H1 (cell line): Measurements from ENCODE around the gene CHST13. TPM values are rescaled to one million over a fixed set of nuclear protein-coding genes. Genes with fewer than 3 reads are reported as not detected.

Experiments
- CTCF ChIA-PET: fragments of 300-600 bp; sonication (Branson Sonifier 250); formaldehyde crosslinking; loops from one replicate; lab custom pipeline; 2021; ENCODE audit not compliant: partially characterized antibody; lab: Charles Lee
- POLR2A ChIA-PET: fragments of 300-600 bp; sonication (Branson Sonifier 250); formaldehyde crosslinking; loops from one replicate; lab custom pipeline; 2021; ENCODE audit warnings: inconsistent platforms; ENCODE audit not compliant: partially characterized antibody; lab: Charles Lee
- DNase-seq, 2 experiments: peaks; one replicate each; pipeline versions ENCODE4 v3.0.0 to v3.0.0-alpha.2; 2010 to 2022; ENCODE audit warnings: low spot score in 2 of 2, low read depth in 1 of 2, mixed read lengths in 1 of 2
- FAIRE-seq: peaks from 2 replicates; lab custom pipeline; 2011; peaks lifted over from hg19 to GRCh38; lab: Jason Lieb, UNC
- H2AFZ ChIP-seq: 2 replicates; pipeline ENCODE4 v1.8.1; 2012; ENCODE audit warnings: low read length, inconsistent platforms
- H2AK5ac ChIP-seq: 2 replicates; pipeline ENCODE4 v1.6.1; 2013; ENCODE audit warnings: low read depth, low read length
- H2BK120ac ChIP-seq: replicated peaks from 2 replicates; pipeline ENCODE3; 2013; ENCODE audit warnings: low read depth, low read length, inconsistent platforms
- H2BK12ac ChIP-seq: 2 replicates; pipeline ENCODE4 v1.6.1; 2013; ENCODE audit warnings: low read depth, low read length
- H2BK15ac ChIP-seq: 2 replicates; pipeline ENCODE4 v1.6.1; 2013; ENCODE audit warnings: low read length
- H2BK20ac ChIP-seq: 2 replicates; pipeline ENCODE4 v1.6.1; 2013; ENCODE audit warnings: low read length
- H2BK5ac ChIP-seq: 2 replicates; pipeline ENCODE4 v1.6.1; 2013; ENCODE audit warnings: low read depth, low read length
- H3K14ac ChIP-seq: 2 replicates; pipeline ENCODE4 v1.6.1; 2013; ENCODE audit warnings: inconsistent platforms; ENCODE audit not compliant: insufficient read length
- H3K18ac ChIP-seq: 2 replicates; pipeline ENCODE4 v1.6.1; 2013; ENCODE audit warnings: low read length; ENCODE audit errors: extremely low read depth
- H3K23ac ChIP-seq: 2 replicates; pipeline ENCODE4 v1.6.1; 2013; ENCODE audit warnings: inconsistent platforms; ENCODE audit not compliant: insufficient read length
- H3K23me2 ChIP-seq: 2 replicates; pipeline ENCODE4 v1.6.1; 2013; ENCODE audit warnings: low read depth, low read length
- H3K27ac ChIP-seq: 2 replicates; pipeline ENCODE4 v1.6.1; 2011; ENCODE audit warnings: low read depth, low read length, inconsistent platforms
- H3K27me3 ChIP-seq, 4 experiments: replicated peaks in 1 of 4; 1 replicate in 1 of 4; 2 replicates in 3 of 4; pipeline versions ENCODE4 v1.6.1 to v1.8.1; 2011 to 2013; ENCODE audit warnings: low read length in 3 of 4, mild to moderate bottlenecking in 3 of 4, inconsistent platforms in 2 of 4, mixed read lengths in 2 of 4, moderate library complexity in 1 of 4; ENCODE audit not compliant: control insufficient read depth in 3 of 4, insufficient read depth in 3 of 4; ENCODE audit errors: extremely low read depth in 1 of 4
- H3K36me3 ChIP-seq, 4 experiments: 2 replicates each; pipeline versions ENCODE4 v1.6.1 to v1.8.1; 2011 to 2013; ENCODE audit warnings: mild to moderate bottlenecking in 4 of 4, low read length in 3 of 4, moderate library complexity in 2 of 4, control low read depth in 1 of 4, inconsistent platforms in 1 of 4; ENCODE audit not compliant: insufficient read depth in 4 of 4, control insufficient read depth in 2 of 4
- H3K4ac ChIP-seq: replicated peaks from 2 replicates; pipeline ENCODE3; 2013; ENCODE audit warnings: low read length, low read depth, mixed read lengths, inconsistent platforms; ENCODE audit not compliant: insufficient read length
- H3K4me1 ChIP-seq, 4 experiments: replicated peaks in 1 of 4; 1 replicate in 1 of 4; 2 replicates in 3 of 4; pipeline versions ENCODE4 v1.6.1 to v1.8.1; 2011 to 2013; ENCODE audit warnings: low read length in 3 of 4, inconsistent platforms in 2 of 4, mixed read lengths in 1 of 4; ENCODE audit not compliant: insufficient read depth in 4 of 4, control insufficient read depth in 3 of 4
- H3K4me2 ChIP-seq, 2 experiments: 2 replicates each; pipeline versions ENCODE4 v1.6.1 to v1.8.1; 2011 to 2013; ENCODE audit warnings: low read depth in 2 of 2, low read length in 2 of 2, control low read depth in 1 of 2, inconsistent platforms in 1 of 2, mild to moderate bottlenecking in 1 of 2; ENCODE audit not compliant: insufficient read depth in 1 of 2
- H3K4me3 ChIP-seq, 4 experiments: fragments of 200-600, 300-600 bp in 1 of 4; sonication (generic), shearing (Covaris generic), sonication (Bioruptor Twin) in 1 of 4; 2 replicates each; pipeline versions ENCODE4 v1.5.1 to v1.8.1; 2011 to 2016; ENCODE audit warnings: low read length in 4 of 4, low read depth in 3 of 4, control low read depth in 2 of 4, inconsistent platforms in 2 of 4, mild to moderate bottlenecking in 2 of 4, mixed read lengths in 1 of 4, moderate library complexity in 1 of 4; ENCODE audit not compliant: insufficient read depth in 2 of 4; ENCODE audit errors: extremely low read depth in 1 of 4
- H3K56ac ChIP-seq: replicated peaks from 2 replicates; pipeline ENCODE3; 2013; ENCODE audit warnings: low read depth, mild to moderate bottlenecking, mixed read lengths, low read length, inconsistent platforms; ENCODE audit not compliant: insufficient read length
- H3K79me1 ChIP-seq: 2 replicates; pipeline ENCODE4 v1.6.1; 2013; ENCODE audit warnings: low read depth, low read length, control low read depth
- H3K79me2 ChIP-seq, 2 experiments: 2 replicates each; pipeline versions ENCODE4 v1.6.1 to v1.8.1; 2012 to 2013; ENCODE audit warnings: low read length in 2 of 2, mild to moderate bottlenecking in 2 of 2, inconsistent platforms in 1 of 2; ENCODE audit not compliant: insufficient read depth in 2 of 2, control insufficient read depth in 1 of 2
- H3K9ac ChIP-seq, 4 experiments: replicated peaks in 1 of 4; 1 replicate in 1 of 4; 2 replicates in 3 of 4; pipeline versions ENCODE4 v1.6.1 to v1.8.1; 2011 to 2013; ENCODE audit warnings: low read depth in 3 of 4, low read length in 3 of 4, control low read depth in 2 of 4, mild to moderate bottlenecking in 2 of 4, moderate library complexity in 2 of 4, inconsistent platforms in 1 of 4; ENCODE audit errors: extremely low read depth in 1 of 4
- H3K9me3 ChIP-seq, 2 experiments: 2 replicates each; pipeline versions ENCODE4 v1.6.1 to v1.8.1; 2012 to 2013; ENCODE audit warnings: mild to moderate bottlenecking in 2 of 2, moderate library complexity in 2 of 2, control low read depth in 1 of 2, inconsistent platforms in 1 of 2, low read depth in 1 of 2, low read length in 1 of 2, mixed read lengths in 1 of 2; ENCODE audit not compliant: insufficient read depth in 2 of 2
- H4K20me1 ChIP-seq, 2 experiments: replicated peaks in 1 of 2; 2 replicates each; pipeline versions ENCODE3 to v1.8.1; 2011 to 2013; ENCODE audit warnings: inconsistent platforms in 2 of 2, low read length in 2 of 2, mild to moderate bottlenecking in 1 of 2; ENCODE audit not compliant: insufficient read depth in 2 of 2, control insufficient read depth in 1 of 2
- H4K5ac ChIP-seq: 2 replicates; pipeline ENCODE4 v1.6.1; 2013; ENCODE audit warnings: low read length, low read depth, mixed read lengths, inconsistent platforms; ENCODE audit not compliant: insufficient read length
- H4K8ac ChIP-seq: 2 replicates; pipeline ENCODE4 v1.8.0; 2013; ENCODE audit warnings: mild to moderate bottlenecking, moderate library complexity, low read length, inconsistent platforms; ENCODE audit not compliant: insufficient read depth; ENCODE audit errors: extremely low read depth
- H4K91ac ChIP-seq: replicated peaks from 2 replicates; pipeline ENCODE3; 2013; ENCODE audit warnings: low read length, mixed read lengths, inconsistent platforms; ENCODE audit not compliant: insufficient read length
- EZH2 ChIP-seq: fragments of 200-600 bp; sonication (generic); IDR thresholded peaks from 2 replicates; pipeline ENCODE4 v1.7.1; 2012; ENCODE audit warnings: low read depth, mild to moderate bottlenecking, moderate library complexity, low read length, inconsistent platforms; ENCODE audit not compliant: severe bottlenecking
- PHF8 ChIP-seq: fragments of 200-600 bp; sonication (generic); conservative IDR thresholded peaks from 2 replicates; pipeline ENCODE4 v1.7.1; 2012; ENCODE audit warnings: low read depth, mild to moderate bottlenecking, inconsistent platforms, low read length, moderate library complexity
- SUZ12 ChIP-seq: fragments of 200-600 bp; sonication (generic); IDR thresholded peaks from 2 replicates; pipeline ENCODE4 v1.6.1; 2012; ENCODE audit warnings: mild to moderate bottlenecking, inconsistent platforms, low read length, moderate library complexity, mixed read lengths
- TAF7 ChIP-seq: optimal IDR thresholded peaks from 2 replicates; pipeline ENCODE3; 2011; ENCODE audit warnings: low read depth, mild to moderate bottlenecking, inconsistent platforms, low read length, moderate library complexity, borderline replicate concordance
- USF2 ChIP-seq: IDR thresholded peaks from 2 replicates; pipeline ENCODE4 v1.6.1; 2011; ENCODE audit warnings: low read length, improper control_type of control experiment
- WGBS, 2 experiments: shearing (Covaris generic) in 1 of 2; methylation state at CpG; one replicate each; pipeline versions ENCODE4 v1.1.6 to v1.1.7; 2013 to 2015; ENCODE audit warnings: low lambda C conversion rate in 2 of 2, mixed read lengths in 2 of 2, inconsistent platforms in 1 of 2, low coverage in 1 of 2, missing lambda C conversion rate in 1 of 2; ENCODE audit not compliant: insufficient replicate concordance in 2 of 2, insufficient coverage in 1 of 2, insufficient read length in 1 of 2; ENCODE audit errors: extremely low coverage in 1 of 2, missing lambda C conversion rate in 1 of 2; 5-methylcytosine and 5-hydroxymethylcytosine counted together
- polyA plus RNA-seq, 7 experiments: library from polyadenylated mRNA; depleted of rRNA in 3 of 7; stranded (reverse) in 5 of 7; unstranded in 2 of 7; fragments of >200 nt in 5 of 7; fragments of 200-250 nt in 2 of 7; gene quantifications; 1 replicate in 5 of 7; 2 replicates in 1 of 7; 4 replicates in 1 of 7; pipeline versions ENCODE4 v1.2.1 to v1.2.3, GENCODE V29; 2011 to 2013; ENCODE audit warnings: missing spikeins in 2 of 7, mixed read lengths in 2 of 7
- total RNA-seq: library from RNA; stranded (reverse); fragmentation: NEBNext Ultra II Directional; extraction: Animal tissue kit (Norgen Biotek cat#: 25700); gene quantifications from 2 replicates; pipeline ENCODE4 v1.2.1, GENCODE V29; 2021

Gene CHST13
- total and polyA plus RNA-seq, 2 of the 8 experiments (the other 6 are each of a cell fraction or from before 2014, with no cell fraction given) = 5.4 to 11.7 TPM

DNA sequence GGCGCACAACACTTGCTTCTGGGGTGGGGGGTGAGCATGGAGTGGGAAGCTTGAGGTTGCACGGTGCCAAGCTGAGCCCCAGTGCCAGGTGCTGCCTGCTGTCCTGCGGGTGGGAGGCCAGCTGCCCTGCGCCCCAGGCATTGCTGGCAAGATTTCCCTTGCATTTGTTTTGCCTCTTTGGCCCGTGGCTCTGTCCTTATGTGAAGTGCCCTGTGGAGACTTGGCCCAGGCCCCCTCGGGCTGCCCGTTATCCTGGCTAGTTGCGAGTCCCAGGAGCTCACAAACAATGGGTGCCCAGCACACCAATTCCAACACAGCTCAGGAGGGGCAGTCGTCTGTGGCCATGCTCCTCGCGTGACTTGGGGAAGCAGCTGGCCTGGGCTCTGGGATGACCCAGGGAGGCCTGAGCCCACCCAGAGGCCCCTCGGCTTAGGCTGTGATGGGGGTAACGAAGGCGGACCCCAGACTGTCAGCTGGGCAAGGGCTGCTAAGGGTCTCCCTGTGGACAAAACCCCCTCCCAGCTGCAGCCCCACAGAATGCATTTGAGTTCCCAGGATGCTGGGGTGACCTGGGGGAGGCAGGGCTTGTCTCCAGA, 28.8 kb downstream of the CHST13 start:
- H3K23me2 ChIP-seq = peaks cover 7% of the 10 kb centered on the region; the same call in 1 of the 2 replicates
- WGBS, 2 experiments = 95% methylated on average over 11 of the region's 14 CpGs; no CpG with 5 or more reads in 1 of the 2 experiments
- no peak overlapping the region for H2BK5ac ChIP-seq
- no peak overlapping the region for H2AK5ac ChIP-seq
- no peak overlapping the region for H3K4me2 ChIP-seq
- no peak overlapping the region for H3K4me3 ChIP-seq
- TF ChIP-seq USF2 = no peak
- TF ChIP-seq TAF7 = no peak
- no peak for TF ChIP-seq SUZ12
- TF ChIP-seq PHF8 = no peak
- TF ChIP-seq EZH2 = no peak
- POLR2A ChIA-PET = interaction anchor here (1.9 kb wide), 1 partner anchor 9 kb away, joined by 5 read pairs; no protein-coding TSS in a partner anchor
- H3K56ac ChIP-seq = no peak overlapping the region
- H3K18ac ChIP-seq = no peak overlapping the region
- no peak overlapping the region for H4K5ac ChIP-seq
- peaks cover 0 to 5% of the 10 kb centered on the region in 2 experiments for H4K20me1 ChIP-seq
- no peaks in the 10 kb centered on the region for H3K9me3 ChIP-seq
- peak in 1 of 2 experiments; percentile 39 for DNase-seq
- FAIRE-seq = no peak
- no peak overlapping the region for H2BK12ac ChIP-seq
- H3K14ac ChIP-seq = no peak overlapping the region
- no peak overlapping the region for H3K23ac ChIP-seq
- no peak overlapping the region for H3K9ac ChIP-seq
- H2BK120ac ChIP-seq = no peak overlapping the region
- H4K91ac ChIP-seq = no peak overlapping the region
- H3K27me3 ChIP-seq = no peaks in the 10 kb centered on the region
- no peak overlapping the region for H3K4ac ChIP-seq
- no peak overlapping the region for H2BK15ac ChIP-seq
- CTCF ChIA-PET = interaction anchor here (0.6 to 2.9 kb wide), 7 partner anchors 10 to 991 kb away, joined by 3 to 12 read pairs (median 3); partner anchors contain the start of gene CHST13
- H4K8ac ChIP-seq = no peak overlapping the region; the same call in 1 of the 2 replicates
- H3K27ac ChIP-seq = no peak overlapping the region
- H3K79me1 ChIP-seq = no peaks in the 10 kb centered on the region
- H3K36me3 ChIP-seq = no peaks in the 10 kb centered on the region; a peak in 1 of 8 replicates
- H3K79me2 ChIP-seq = no peaks in the 10 kb centered on the region
- H2AFZ ChIP-seq = no peak overlapping the region
- H3K4me1 ChIP-seq = peaks cover 0 to 20% (median 10%) of the 10 kb centered on the region in 4 experiments; a peak in 6 of 7 replicates
- peak overlapping the region; percentile 32; the same call in 1 of the 2 replicates for H2BK20ac ChIP-seq
